Glomerular visceral epithelial cell (primary cell): Measurements from ENCODE around the gene COL6A1.
"Not testable (repeated sequence)": the region's sequence is repeated elsewhere in the genome, so short reads cannot be mapped to it uniquely, and the experiment has no call there.

ENCODE experiments used
- DNase-seq: peaks from one replicate; pipeline ENCODE4 v3.0.0-alpha.2; 2016; ENCODE audit errors: extremely low spot score

Gene COL6A1

DNA sequence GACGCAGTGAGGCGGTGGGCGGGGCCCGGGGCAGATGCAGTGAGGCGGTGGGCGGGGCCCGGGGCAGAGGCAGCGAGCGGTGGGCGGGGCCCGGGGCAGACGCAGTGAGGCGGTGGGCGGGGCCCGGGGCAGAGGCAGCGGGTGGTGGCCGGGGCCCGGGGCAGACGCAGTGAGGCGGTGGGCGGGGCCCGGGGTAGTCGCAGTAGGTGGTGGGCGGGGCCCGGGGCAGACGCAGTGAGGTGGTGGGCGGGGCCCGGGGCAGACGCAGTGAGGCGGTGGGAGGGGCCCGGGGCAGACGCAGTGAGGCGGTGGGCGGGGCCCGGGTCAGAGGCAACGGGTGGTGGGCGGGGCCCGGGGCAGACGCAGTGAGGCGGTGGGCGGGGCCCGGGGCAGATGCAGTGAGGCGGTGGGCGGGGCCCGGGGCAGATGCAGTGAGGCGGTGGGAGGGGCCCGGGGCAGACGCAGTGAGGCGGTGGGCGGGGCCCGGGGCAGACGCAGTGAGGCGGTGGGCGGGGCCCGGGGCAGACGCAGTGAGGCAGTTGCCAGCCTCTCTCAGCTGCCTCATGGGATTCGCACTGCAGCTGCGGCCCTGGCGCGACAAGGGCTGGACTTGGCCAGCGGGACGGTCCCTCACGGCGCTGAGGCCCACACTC is 24.4 kb downstream of the COL6A1 start:
- not testable (repeated sequence) for DNase-seq

DNA sequence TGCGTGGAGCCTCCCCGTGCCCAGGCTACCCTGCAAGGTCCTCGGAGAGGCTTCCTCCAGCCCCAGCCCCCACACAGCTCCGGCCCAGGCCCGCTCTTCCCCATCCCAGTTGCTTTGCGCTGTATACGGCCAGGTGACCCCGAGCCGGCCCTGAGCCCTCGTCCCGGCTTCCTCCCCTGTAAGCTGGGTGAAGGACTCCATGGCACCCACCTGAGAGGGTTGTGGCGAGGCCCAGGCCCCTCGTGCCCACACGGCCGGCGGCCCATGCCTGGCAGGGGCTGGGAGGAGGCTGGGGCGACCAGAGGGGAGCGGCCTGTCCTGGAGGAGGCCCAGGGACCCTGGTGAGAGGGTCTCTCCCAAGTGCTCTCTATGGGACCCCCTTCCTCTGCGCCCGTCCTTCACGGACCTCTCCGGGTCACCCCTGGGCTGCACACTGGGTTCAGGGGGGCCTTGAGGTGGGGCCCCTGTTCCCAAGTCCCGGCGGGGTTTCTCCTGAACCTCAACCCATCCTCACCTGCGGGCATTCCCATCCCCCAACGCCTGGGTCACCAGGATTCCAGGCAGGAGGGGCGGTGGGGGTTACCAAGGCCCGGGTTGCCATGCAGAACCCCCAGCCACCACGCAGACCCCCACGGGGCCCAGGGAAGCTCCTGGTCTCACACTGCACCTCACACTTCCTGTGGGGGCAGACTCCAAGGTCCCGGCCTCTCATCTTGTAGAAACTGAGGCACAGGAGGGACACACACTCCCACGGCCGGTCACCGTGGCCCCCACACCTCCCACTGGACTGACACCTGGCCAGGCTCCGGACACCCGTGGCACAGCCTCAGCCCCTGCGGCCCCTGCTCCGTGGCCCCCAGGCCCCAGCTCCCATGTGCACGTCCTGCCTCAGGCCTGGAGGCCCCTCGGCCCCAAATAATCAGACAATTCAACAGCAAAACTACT is 25.2 kb downstream of the COL6A1 start:
- DNase-seq = no peak

DNA sequence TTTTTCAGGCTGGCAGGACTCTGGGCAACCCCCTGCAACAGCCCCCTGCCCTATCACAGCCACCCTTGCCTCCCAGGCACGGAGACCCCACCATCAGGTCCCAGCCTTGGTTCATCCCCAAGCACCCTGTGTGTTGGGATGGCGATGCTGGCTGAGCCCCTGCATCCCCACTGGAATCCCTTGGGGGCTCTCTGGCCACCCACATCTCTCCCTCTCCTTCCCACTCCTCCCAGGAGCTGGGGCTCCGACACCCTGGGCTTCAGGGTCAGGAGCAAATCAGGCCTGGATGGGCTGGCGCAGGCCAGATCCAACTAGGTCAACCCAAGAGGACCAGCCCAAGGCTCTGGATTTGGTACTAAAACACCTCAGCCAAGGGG is 25.9 kb downstream of the COL6A1 start:
- no peak for DNase-seq

DNA sequence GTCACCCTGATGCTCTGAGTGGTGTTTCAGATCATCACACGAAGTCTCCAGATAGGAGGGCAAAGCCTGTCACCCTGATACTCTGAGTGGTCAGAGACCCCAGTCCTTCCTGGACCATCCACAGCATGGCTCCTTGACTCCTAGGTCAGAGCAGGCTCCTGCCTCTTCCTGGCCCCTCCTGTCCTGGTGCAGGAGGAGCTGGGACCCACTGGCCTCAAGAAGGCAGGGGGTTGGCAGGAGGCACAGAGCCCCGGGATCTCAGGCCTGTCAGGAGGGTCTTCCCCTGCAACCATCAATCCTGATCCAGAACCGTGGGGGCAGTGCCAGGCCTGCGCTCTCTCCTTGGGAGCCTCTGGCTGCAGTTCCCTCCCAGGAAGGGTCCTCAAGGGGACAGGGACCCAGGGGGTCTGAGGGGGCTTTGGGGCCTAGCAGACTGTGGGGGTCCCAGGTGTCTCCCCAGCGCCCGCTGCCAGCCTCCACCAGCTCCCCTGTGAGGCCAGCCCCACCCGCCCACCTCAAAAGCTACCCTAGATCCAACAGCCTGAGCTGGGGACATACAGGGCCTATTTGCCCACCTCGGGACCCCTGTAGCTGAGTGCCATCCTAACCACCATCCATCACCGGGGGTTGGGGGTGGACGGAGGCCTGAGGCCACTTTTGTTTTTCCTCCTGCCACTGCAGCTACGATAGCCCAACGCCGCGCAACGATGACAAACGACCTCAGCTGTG is 27.5 kb downstream of the COL6A1 start:
- no peak for DNase-seq

DNA sequence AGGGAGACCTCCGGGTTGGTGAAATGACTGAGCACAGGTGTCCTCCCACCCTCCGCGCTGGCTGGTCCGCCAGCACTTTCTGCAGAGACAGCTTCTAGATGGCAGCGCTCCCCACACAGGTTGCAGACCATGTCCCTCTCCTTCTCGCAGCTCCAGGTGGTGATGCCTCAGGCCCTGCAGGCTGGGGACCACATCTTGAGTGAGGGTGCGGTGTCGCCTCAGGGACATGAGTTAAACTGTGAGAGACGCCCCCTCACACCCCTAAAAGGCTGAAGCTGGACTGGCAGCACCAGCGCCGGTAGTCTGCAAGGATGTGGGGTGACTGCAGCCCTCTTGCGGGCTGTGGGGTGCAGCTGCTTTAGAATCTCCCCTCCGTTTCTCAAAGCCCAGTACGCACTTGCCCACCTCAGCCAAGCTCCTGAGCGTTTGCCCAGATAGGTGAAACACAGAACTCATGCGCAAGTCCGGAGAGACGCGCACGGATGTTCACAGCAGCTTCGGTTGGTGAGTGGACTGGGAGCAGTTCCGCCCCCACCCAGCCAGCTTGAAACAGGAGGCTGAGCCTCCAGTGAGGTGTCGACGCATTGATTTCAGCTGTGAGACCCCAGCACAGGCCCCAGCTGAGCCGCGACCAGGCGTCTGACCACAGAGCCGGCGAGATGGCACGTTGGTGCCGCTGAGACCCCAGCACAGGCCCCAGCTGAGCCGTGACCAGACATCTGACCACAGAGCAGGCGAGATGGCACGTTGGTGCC is 28.6 kb downstream of the COL6A1 start:
- DNase-seq = no peak

DNA sequence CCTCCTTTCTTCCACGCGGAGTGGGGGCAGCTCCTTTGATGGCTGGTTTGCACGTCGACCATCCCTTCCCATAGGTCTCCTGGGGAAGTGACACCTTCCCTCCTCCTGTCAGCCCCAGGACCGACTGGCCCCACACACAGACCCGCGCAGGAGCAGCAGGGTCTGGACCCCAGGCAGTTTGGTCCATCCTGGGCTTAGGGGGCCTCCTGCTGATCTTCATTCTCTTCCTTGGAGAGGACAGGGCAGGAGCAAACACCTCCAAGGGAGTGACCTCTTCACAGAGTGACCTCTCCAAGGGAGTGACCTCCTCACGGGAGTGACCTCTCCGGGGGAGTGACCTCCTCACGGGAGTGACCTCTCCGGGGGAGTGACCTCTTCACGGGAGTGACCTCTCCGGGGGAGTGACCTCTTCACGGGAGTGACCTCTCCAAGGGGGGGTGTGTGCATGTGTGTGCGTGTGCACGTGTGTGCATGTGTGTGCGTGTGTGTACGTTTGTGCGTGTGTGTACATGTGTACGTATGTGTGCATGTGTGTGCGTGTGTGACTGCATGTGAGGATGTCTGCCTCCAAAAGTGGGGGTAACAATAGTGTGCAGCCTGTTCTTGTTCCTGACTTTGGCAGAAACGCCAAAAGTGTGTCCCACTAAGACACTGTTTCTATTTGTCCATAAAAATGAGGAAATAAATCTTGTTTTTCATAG is 29.8 kb downstream of the COL6A1 start:
- DNase-seq = no peak

DNA sequence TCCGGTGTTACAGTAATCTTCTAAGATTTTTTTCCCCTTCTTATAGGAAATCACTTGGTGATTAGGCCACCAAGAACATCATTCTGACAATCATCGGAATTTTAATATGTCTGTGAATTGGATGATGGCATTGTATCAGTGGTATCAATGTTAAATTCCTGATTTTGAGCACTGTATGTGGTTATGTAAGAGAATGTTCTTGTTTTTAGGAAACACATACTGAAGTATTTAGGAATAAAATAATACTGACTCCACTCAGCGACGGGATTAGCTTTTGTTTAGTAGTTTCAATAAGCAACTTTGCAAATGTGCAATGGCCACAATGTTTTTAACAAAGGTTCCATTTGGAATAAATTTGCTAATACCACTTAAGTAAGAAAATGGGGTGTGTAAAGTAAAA is 30.6 kb downstream of the COL6A1 start:
- no peak for DNase-seq

DNA sequence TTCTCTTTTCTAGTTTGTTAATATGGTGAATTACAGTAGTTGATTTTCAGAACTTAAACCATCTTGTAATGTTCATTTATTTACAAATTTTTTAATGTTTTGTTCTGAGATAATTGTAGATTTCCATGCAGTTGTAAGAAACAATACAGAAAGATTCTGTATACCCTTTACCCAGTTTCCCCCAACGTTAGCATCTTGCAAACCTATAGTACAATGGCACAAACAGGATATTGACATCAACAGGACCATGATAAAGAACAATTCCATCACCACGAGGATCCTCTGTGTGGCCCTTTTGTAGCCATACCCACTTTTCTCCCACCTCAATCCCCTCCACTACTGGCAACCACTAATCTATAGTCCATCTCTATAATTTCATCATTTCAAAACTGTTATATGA is 33.3 kb downstream of the COL6A1 start:
- DNase-seq = no peak

DNA sequence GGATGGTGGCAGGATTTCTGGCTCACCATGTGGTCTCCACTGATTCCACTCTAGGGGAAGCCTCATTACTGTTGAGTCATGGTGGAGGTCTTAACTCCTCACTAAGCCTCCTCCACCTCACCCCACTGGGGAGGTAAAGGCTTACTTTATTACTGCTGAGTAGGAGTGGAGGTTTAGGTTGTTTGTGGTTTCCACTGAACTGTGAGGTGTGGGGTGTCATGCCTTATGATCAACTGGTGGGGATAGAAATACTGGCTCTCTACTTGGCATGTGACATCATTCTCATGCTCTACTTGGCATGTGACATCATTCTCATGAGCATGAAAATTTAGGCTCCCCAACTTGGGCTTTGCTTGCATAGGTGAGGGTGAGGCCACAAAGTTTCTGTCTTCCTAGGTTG is 35.6 kb downstream of the COL6A1 start:
- DNase-seq = peak; percentile 47

DNA sequence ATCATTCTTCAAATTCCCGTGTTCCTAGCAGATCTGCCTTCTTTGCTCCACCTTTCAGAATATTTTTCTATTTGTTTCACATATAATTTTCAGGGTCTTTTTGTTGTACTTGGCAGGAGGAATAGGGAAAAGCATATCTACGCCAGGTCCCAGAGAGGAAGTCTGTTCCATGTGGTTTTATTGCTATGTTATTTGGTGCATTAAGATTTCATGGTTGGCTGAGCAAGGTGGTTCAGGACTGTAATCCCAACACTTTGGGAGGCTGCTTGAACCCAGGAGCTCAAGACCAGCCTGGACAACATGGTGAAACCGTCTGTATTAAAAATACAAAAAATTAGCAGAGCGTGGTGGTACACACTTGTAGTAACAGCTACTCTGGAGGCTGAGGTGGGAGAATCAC is 36.1 kb downstream of the COL6A1 start:
- no peak for DNase-seq

DNA sequence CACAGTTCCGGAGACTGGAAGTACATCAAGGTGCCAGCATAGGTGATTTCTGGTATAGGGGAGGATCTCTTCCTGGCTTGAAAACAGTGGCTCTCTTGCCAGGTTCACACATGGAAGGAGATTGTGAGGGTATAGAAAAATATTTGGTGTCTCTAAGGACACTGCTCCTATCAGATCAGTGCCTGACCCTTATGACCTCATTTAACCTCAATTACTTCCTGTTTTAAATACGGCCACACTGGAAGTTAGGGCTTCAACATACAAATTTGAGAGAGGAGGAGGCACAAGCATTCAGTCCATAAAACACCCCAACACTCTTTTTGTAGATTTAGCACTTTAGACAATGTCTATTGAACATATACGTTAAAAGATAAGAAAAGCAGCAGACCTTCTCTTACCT is 37.0 kb downstream of the COL6A1 start:
- DNase-seq = no peak

DNA sequence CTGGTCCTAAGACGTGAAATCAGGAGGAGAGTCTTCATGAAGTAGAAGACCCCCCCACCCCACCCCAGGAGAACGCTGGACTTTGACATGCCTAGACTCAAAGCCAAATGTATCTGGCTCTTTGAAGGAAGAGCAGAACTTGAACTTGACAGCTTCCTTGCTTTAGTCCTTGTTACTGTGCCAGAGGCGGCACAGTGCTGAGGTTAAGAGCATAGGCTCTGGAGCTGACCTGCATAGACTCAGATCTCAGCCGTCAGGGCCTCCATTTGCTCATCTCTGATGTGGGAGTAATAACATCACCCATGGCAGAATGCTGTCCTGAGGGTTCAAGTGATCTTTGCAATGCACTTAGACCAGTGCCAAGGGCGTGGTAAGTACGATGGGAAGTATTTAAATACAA is 39.0 kb downstream of the COL6A1 start:
- no peak for DNase-seq

DNA sequence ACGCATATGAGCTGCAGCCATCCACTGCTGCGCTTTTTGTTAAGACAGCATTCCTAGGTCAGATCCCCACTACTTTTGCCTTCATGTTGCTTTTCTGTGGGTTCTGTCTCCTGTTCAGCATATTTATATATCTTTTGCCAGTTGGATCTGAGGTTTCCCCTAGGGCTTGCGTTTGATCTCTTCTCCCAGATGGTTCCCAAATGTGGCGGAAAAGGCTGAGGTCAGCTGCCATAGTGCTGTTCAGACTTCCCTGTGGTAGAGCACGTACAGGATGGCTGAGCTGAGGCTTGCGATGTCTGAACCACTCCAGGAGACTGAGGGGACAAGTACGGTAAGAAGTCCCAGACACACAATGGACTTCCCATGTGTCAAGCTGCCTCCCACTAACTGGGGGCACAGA is 39.8 kb downstream of the COL6A1 start:
- DNase-seq = no peak

DNA sequence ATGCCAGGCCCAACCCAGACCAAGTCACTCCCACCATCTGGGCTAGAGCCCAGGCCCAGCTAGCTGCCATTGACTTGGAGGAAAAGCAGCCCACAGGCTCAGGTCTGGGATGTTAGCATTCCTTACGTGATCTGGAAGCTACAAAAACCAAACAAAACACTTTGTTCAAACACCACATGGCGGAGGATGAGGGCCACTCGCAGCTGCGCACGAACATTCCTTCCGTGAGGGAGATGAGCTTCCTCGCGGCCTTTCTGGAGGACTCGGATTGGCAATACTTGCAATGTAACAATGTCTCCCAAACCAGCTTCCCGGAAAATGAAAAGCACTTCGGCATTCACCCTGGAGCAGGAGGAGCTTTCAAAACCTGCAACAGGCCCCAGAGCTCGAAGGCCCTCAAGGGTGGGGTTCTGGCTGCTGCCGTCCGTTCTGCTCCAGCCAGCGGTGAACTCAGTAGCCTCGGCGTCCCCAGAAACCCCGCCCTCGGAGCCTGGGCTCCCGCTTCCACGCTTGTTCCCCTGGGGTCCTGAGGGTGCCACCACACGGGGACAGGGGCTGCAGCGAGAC is 40.5 kb downstream of the COL6A1 start:
- DNase-seq = no peak

DNA sequence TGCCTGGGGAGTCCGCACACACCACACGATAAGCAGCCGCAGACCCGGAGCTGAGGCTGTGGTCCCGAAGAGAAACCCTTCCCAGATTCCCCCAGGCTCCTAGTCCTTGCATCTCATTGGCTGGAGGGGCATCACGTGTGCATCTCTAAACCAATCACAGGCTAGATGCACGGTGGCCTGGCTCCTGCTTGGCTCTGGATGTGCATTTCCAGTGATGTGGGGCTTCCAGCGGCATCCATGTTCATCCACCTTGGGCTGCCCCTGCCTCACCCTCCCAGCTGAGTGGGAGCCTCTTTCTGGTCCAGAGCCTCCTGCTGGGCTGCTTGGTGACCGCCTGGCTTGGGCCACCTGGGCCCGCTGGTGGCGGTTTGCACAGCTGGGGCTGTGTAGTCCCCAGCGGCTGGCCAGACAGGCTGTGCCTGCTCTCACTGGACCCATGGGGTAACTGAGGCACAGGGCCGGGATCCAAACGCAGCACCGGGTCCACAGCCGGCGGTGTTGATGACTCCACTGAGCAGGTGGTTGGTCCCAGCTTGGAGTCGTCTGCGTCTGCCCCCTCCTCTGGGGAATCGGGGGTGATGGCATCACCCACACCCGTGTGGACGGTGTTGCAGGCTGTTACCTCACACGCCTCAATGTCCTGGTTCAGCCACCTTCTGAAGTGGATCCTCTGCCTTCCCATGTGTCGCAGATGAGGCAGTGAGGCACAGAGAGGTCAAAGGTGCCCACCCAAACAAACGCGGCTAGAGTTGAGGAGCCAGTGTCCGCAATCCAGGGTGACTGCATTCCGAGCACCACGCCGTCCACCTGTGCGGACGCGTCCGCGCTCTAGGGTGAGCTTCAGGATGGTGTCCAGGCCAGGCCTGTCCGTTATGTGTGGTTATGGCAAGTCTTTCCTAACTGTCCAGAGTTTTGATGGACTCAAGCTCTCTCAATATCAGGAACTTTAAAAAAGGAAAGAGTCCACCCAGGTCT is 41.3 kb downstream of the COL6A1 start:
- DNase-seq = no peak

DNA sequence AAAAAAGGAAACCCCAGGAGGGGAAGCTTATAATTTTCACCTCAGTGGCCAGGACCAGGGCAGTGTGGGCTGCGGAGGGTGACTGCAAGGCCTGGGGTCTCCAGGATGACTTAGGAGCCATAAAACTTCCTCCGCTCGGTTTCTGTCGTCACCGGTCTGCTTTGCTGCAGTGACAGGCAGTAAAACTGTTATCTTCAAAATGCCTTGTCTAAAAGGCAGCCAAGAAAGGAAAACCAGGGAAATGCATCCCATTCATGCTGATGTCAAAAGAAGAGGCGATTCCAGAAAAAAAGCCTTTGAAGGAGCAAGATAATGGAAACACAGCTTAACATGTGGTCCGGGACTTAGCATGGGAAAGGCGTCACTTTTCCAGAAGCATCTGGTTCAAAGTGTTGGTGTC is 42.0 kb downstream of the COL6A1 start:
- no peak for DNase-seq

DNA sequence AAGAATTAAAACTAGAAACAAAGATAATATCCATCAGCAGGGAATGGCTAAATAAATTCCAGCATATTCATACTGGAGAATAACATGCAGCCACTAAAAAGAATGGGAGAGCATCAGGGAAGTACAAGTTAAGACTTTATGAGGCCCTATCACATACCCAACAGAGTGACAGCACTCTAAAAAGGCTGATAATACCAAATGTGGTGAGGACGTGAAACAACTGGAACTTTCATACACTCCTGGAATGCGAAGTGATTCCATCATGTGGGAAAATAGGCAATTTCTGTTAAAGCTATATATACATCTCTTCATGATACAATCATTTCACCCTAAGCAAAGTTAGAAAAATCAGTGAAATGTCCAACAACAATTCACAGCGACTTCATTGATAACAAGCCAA is 42.6 kb downstream of the COL6A1 start:
- DNase-seq = no peak

DNA sequence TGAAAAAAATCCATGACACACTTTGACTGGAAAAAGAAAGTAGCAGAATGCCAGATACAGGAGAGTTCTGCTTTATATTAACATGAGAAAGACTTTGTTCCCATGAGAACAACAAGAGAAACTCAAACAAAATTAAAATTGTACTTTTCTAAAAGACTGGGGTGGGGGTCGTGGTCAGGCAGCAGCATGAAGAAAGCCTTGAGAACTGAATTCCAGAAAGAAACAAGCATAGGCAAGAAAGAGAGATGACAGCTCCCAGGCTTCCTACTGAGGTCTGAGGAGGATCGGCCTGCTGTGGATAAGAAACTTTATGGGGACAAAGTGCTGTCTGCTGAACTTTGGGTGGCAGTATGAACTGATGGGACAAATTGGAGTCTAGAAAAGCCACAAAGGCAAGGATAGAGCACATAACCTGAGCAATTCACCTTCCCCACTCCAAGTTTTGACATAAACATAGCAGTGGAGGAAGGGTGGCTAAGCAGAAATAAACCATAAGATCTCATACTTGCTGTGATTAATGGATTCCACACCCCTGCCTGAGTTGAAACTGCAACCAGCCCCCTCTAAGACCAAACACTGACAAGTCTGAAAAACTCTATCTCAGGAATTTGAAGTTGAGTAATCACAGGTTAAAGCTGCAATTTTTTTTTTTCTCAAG is 43.7 kb downstream of the COL6A1 start:
- peak; percentile 38 for DNase-seq

DNA sequence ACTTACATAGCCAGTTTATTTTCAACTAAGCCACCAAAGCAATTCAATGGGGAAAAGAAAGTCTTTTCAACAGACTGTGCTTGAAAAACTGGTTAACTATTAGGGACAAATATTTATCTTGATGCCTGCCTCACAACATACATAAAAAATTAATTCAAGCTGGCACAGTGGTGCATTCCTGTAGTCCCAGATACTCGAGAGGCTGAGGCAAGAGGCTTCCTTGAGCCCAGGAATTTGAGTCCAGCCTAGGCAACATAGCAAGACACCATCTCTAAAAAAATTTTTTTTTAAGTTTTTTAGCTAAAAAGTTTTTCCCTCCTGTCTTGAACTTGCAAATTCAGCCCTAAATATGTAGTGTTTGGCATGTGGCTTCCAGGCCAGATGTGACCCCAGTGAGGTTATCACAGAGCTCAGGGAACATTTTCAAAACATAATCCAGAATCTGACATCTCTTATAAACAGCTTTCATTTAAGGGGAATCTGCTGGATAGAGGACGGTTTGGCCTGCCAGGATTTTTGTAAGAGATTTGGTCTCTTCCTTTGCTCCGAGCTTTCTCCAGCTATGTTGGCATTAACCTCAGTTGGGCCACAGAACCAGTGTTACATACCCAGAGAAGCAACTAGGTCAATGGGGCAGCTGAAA is 46.4 kb downstream of the COL6A1 start:
- no peak for DNase-seq
